Anterior cingulate cortex (tissue), 58 donors: ENCODE results near the gene SCIN.
"Not testable (repeated sequence)": the region's sequence is repeated elsewhere in the genome, so short reads cannot be mapped to it uniquely, and the experiment has no call there.

Source experiments
- DNase-seq, 58 donors: peaks; one replicate each; lab custom pipeline; 2025; lab: John Stamatoyannopoulos, UW

SCIN gene

DNA sequence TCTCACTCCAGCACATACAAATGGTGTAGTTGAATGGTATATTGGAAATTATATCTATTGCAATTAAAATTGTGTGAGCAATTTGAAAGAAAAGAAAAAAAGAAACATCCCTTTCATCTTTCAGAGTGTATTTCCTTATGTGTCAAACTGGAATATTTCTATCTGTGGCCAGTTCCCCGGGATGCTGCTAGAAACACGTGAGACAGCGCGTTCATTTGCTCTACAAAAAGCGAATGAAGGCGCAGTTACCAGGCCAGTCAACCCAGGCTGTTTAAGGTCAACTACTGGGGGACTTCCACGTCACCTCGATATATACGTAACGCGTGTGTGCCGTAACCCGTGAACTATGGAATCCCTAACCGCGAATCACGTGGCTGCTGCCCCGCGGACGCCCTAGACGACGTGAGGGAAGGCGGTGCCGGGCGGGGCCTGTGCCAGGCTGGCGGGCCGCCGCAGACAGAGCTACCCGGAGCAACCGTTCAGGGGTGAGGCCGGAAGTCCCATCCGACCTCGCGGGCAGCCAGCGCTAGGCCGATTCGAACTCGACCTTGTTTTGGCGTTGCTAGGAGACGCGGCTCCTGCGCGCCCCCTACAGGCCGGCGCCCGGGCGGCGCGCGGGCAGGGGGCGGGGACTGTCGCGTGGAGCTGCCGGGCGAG, 115.8 kb downstream of the SCIN start:
- peak; percentile 14 to 88 (median 78) for DNase-seq

- peak; percentile 75 to 99 (median 96) for DNase-seq
Observed at GRCh38 chr7:12686891-12687717, 116.6 kb downstream of the SCIN start, which contains the start of gene ARL4A. ARL4A (plus strand) TSS chr7:12687633; CDS start chr7:12688255, 622 bp downstream.

DNA sequence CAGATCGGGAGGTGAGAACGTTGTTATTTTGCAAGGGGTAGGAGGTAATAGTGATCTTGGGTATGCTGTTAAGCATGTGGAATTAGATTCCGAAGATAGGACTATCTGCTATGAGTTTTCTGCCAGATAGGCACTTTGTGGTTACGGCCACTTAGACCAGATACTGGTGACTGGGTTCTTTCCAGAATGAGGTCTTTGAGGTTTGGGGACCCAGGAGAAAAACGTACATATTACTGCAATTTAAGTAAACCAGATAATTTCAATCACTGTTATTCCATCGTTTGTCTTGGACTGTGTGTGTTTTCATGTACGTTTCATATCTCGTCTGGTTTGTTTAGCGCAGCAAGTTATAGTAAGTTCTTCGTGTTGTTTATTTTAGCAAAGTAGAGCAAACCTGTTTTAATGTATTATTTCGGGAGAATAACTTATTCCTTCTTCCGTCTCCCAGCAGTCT, 117.2 kb downstream of the SCIN start:
- no peak for DNase-seq

GRCh38 chr7:12688485-12689170, 118.1 kb downstream of the SCIN start:
- not testable (repeated sequence) for DNase-seq

DNA sequence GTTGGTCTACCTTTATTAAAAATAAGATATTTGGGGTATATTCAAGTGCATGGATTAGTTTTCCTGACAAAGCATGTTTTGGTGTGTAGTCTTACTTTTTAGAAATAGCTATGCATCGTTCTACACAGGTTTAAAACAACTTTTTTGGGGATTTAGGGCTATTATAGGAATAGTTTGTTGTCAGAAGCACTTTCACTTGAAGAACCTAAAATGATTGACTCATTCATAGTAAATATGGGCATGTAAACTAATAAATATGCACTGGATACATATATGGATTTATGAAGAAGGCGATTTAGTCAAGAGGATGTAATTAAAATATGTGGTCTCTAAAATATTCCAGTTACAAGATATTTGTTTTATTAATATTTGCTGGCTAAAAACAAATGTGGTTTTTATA, 118.9 kb downstream of the SCIN start:
- DNase-seq, result no peak

- DNase-seq, result no peak
Observed at GRCh38 chr7:12690041-12690878, 119.7 kb downstream of the SCIN start.

- not testable (repeated sequence) for DNase-seq
Observed at GRCh38 chr7:12691388-12691787, 120.9 kb downstream of the SCIN start.

- DNase-seq, result no peak
Observed at GRCh38 chr7:12692035-12692434, 121.5 kb downstream of the SCIN start.

DNA sequence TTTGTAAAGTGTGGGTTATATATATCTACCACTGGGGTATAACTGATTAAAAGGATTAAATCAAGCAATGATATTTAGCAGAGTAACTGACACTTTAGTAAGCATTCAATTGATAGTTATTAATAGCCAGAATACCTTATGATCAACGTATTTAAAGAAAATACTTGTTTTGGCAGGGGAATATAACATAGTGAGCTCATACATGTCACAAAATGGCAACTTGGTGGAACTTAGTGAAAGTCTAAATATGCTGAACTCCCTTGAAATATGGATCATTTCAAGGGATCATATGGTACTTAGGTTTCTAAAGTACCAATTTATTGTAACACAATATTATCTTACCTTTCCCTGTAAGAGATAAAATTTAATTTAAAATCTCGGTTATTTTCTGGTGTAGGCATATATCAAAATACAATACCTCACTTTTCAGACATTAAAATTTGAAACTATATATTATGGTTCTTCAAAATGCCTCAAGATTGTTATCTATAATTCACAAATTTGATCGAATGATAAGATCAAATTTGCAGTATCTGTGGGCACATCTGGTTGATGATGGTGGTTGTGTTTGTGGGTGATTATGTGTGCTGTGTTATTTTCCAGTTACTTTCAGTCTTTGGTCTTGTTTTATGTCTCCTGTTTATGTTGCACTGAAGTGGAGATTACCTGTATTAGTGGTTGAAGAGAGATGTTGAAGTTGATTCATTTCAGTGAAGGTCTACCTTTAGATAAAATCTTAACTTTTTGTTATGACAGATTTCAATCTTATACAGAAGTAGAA, 122.1 kb downstream of the SCIN start:
- DNase-seq, result no peak

DNA sequence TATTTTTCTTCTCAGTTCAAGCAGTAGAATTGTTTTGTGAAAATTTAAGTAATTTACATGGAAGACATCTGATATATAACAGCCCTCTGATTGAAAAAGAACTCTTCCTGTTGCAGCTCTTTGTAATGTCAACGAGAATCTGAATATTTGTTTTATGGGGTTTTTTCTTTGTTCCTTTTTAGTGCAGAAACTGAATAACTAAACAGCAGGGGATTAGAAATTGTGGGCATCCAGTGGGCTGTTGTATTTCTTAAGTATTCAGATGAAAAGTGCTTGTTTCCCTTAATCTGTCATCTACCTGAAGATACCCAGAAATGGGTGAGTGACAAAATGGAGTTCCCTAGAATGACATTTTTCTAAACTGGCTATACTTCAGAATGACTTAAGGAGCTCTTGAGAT, 124.3 kb downstream of the SCIN start:
- no peak for DNase-seq

DNA sequence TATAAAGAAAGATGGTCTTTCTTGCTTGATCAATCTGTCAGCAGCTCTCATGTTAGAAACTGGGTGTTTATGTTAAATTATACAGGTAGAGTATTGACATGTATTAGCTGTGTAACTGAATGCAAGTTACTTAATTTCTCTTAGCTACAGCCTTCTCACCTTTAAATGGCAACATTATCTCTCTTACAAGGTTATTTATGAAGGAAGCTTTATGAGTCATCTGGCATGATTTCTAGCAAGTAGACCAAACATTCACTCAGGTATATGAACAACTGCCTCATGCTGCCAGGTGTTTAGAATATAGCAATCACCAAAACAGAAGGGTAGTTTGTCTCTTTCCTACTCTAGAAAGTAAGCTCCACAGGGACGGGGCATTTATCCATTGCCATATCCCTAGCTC, 125.4 kb downstream of the SCIN start:
- no peak for DNase-seq

DNA sequence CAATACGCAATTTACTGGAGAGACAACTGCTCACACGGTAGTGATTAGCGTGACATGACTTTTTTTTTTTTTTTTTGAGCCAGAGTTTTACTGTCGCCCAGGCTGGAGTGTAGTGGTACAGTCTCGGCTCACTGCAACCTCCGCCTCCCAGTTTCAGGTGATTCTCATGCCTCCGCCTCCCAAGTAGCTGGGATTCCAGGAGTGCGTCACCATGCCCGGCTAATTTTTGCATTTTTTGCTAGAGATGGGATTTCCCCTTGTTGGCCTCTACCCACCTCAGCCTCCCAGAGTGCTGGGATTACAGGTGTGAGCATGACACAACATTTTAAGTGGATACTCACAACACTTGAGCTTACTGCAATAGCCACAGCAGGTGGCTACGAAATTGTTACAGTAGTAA, 128.8 kb downstream of the SCIN start:
- no peak for DNase-seq

DNA sequence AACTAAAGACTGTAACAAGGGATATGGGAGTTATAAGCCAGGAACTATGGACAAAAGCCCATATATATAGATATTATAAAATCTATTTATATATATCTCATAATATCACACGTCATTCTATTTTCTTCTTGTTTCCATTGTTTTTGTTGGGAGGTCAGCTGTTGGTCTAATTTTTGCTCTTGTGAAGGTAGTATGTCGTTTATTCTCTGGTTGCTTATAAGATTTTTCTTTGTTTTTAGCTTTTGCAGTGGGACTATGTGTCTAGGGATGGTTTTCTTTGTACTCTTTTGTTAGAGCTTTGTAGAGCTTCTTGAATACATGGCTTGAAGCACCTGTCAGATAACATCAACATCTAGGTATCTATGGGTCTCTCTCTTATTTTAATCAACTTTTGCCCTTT, 130.9 kb downstream of the SCIN start:
- DNase-seq, result no peak

GRCh38 chr7:12703881-12704280, 133.4 kb downstream of the SCIN start:
- DNase-seq, result no peak

- no peak for DNase-seq
Observed at GRCh38 chr7:12705878-12706277, 135.4 kb downstream of the SCIN start.

GRCh38 chr7:12706900-12707536, 136.5 kb downstream of the SCIN start:
- no peak for DNase-seq

GRCh38 chr7:12708314-12708713, 137.8 kb downstream of the SCIN start:
- no peak for DNase-seq
